Heart left ventricle (tissue), 16 donors: Measurements from ENCODE around the gene EMP2. TPM values are rescaled to one million over a fixed set of nuclear protein-coding genes. Genes with fewer than 3 reads are reported as not detected.

Experiments used
- ATAC-seq, 4 donors: fragments of 200-7000 bp; cut with Tn5 transposase; one replicate each; pipeline ENCODE4 v1.9.1; 2020 to 2022; ENCODE audit warnings: moderate library complexity in 4 of 4, mild to moderate bottlenecking in 3 of 4, moderate number of reproducible peaks in 1 of 4
- DNase-seq, 5 donors: peaks; one replicate each; pipeline ENCODE4 v3.0.0-alpha.2; 2020
- H3K27ac ChIP-seq, 12 donors: fragments of 200-600 bp; sonication (generic) in 4 of 12; one replicate each; pipeline versions ENCODE4 v1.5.0 to v1.8.0; 2016 to 2022; ENCODE audit warnings: mild to moderate bottlenecking in 2 of 12
- H3K27me3 ChIP-seq, 9 donors: fragments of 200-600 bp; sonication (generic) in 2 of 9; one replicate each; pipeline versions ENCODE4 v1.5.1 to v1.8.0; 2016 to 2022; ENCODE audit warnings: mild to moderate bottlenecking in 3 of 9
- H3K36me3 ChIP-seq, 9 donors: fragments of 200-600 bp; sonication (generic) in 2 of 9; one replicate each; pipeline versions ENCODE4 v1.5.0 to v1.8.0; 2018 to 2022; ENCODE audit warnings: mild to moderate bottlenecking in 2 of 9
- H3K4me1 ChIP-seq, 12 donors: fragments of 200-600 bp; sonication (generic) in 4 of 12; one replicate each; pipeline versions ENCODE4 v1.5.0 to v1.8.0; 2016 to 2022; ENCODE audit warnings: mild to moderate bottlenecking in 3 of 12
- H3K4me3 ChIP-seq, 12 donors: fragments of 200-600 bp; sonication (generic) in 4 of 12; one replicate each; pipeline versions ENCODE4 v1.5.0 to v1.8.0; 2017 to 2022; ENCODE audit warnings: mild to moderate bottlenecking in 9 of 12, moderate library complexity in 4 of 12
- H3K9me3 ChIP-seq, 12 donors: fragments of 200-600 bp; sonication (generic) in 4 of 12; one replicate each; pipeline versions ENCODE4 v1.5.0 to v1.8.0; 2016 to 2022; ENCODE audit warnings: mild to moderate bottlenecking in 1 of 12
- CTCF ChIP-seq, 12 donors: fragments of 200-600 bp; sonication (generic) in 4 of 12; IDR thresholded peaks; one replicate each; pipeline versions ENCODE4 v1.5.0 to v1.8.0; 2018 to 2022; ENCODE audit warnings: antibody characterized with exemption in 12 of 12, mild to moderate bottlenecking in 5 of 12
- POLR2A ChIP-seq, 2 donors: fragments of 450-650 bp; IDR thresholded peaks; one replicate each; pipeline ENCODE4 v1.6.1; 2017; ENCODE audit warnings: antibody characterized with exemption in 2 of 2, mild to moderate bottlenecking in 2 of 2, moderate library complexity in 2 of 2
- WGBS, 4 donors: extraction: QIAGEN DNeasy Blood & Tissue Kit in 2 of 4; methylation state at CpG; one replicate each; pipeline versions ENCODE4 v1.1.5 to v1.1.7; 2013 to 2018; 5-methylcytosine and 5-hydroxymethylcytosine counted together
- intact Hi-C, 10 donors: fragments of 100-400 bp; cut with DNase I; formaldehyde crosslinking; loops; one replicate each; pipeline versions ENCODE4 v1.11.1 to v1.14.2; 2022
- polyA plus RNA-seq, 2 donors: library from polyadenylated mRNA; stranded (reverse); fragments of 200-250 nt; gene quantifications; one replicate each; pipeline ENCODE4 v1.2.3, GENCODE V29; 2013
- total RNA-seq, 9 donors: library from RNA; depleted of rRNA in 2 of 9; stranded (reverse); fragments of >200 nt in 2 of 9; fragmentation: NEBNext Ultra II Directional in 3 of 9; extraction: Animal tissue kit (Norgen Biotek cat#: 25700) in 3 of 9; gene quantifications; one replicate each; pipeline versions ENCODE4 v1.1.0 to v1.2.4, GENCODE V29; 2016 to 2023
- donor health status: ischemic (EF 13 %, LVEDD 7.1; RV severe dilation, severe dysfunction).
- donor health status: healthy with polysubstance abuse.
- donor health status: DM: no; HTN: yes; CAD: no.
- donor health status: DM: no; HTN: no; CAD: no.
- donor health status: ischemic (EF 25% LVEDD 6.9; RV normal size, moderate dysfunction).
- donor health status: ischemic (EF 25% LVEDD 5.7; RV mildly dilated, moderate dysfunction).
- donor health status: healthy.
- donor health status: DM: yes; HTN: yes; CAD: no.
- donor health status: ischemic (EF 35%, LVEDD 5.7; RV mildly dilated, moderate dysfunction).
- donor health status: nonischemic (EF 11% LVEDD 7.7; RV severe dilation, severe dysfunction).
- donor health status: DM: yes; HTN: yes; CAD: no.
- donor health status: PGD.
- donor health status: ischemic (EF 29% LVEDD 5.4; RV normal size, mild dysfunction).
- donor health status: nonischemic (EF 23%, LVEDD 6.1; RV moderate dilation, normal function).

Gene EMP2
- total and polyA plus RNA-seq, 11 donors = 34.5 to 103 (median 61.3) TPM

GRCh38 chr16:10518479-10519041 is 61.8 kb downstream of the EMP2 start:
- peaks cover 0 to 22% (median 1%) of the 10 kb centered on the region in 9 donors for H3K36me3 ChIP-seq
- 83 to 89% (median 85%) methylated on average over 7 of the region's 7 CpGs for WGBS, 4 donors
- no peaks in the 10 kb centered on the region for H3K27me3 ChIP-seq
- peaks cover 0 to 3% (median 0%) of the 10 kb centered on the region in 12 donors for H3K9me3 ChIP-seq
- DNase-seq = no peak
- TF ChIP-seq CTCF (IDR thresholded peaks at IDR 0.05) (no peak), POLR2A (IDR thresholded peaks at IDR 0.05) (no peak)
- H3K4me1 ChIP-seq = peaks cover 3 to 15% (median 11%) of the 10 kb centered on the region in 12 donors
- intact Hi-C loops = loop anchor here in 4 of 10 donors (5.0 to 10.0 kb wide), 2 partner anchors 396 to 399 kb away; no protein-coding TSS in a partner anchor
- H3K27ac ChIP-seq = no peak overlapping the region
- no peak overlapping the region for H3K4me3 ChIP-seq
- no peak for ATAC-seq

- Histone ChIP-seq H3K36me3 (peaks cover 0 to 15% (median 0%) of the 10 kb centered on the region in 9 donors), H3K27ac (no peak overlapping the region), H3K9me3 (peaks cover 0 to 3% (median 0%) of the 10 kb centered on the region in 12 donors), H3K27me3 (no peaks in the 10 kb centered on the region), H3K4me3 (no peak overlapping the region), H3K4me1 (peaks cover 3 to 15% (median 11%) of the 10 kb centered on the region in 12 donors)
- intact Hi-C loops = loop anchor here in 5 of 10 donors (2.0 to 10.0 kb wide), 3 partner anchors 219 to 399 kb away; no protein-coding TSS in a partner anchor
- WGBS, 4 donors = 66 to 82% (median 80%) methylated on average over 5 of the region's 5 CpGs
- no peak for TF ChIP-seq CTCF (IDR thresholded peaks at IDR 0.05)
- no peak for TF ChIP-seq POLR2A (IDR thresholded peaks at IDR 0.05)
- DNase-seq = no peak
- no peak for ATAC-seq
These were observed 62.5 kb downstream of the EMP2 start for GRCh38 chr16:10517868-10518267.

- H3K9me3 ChIP-seq = peaks cover 0 to 3% (median 0%) of the 10 kb centered on the region in 12 donors
- H3K27me3 ChIP-seq = no peaks in the 10 kb centered on the region
- H3K4me1 ChIP-seq = peaks cover 3 to 15% (median 11%) of the 10 kb centered on the region in 12 donors
- peak overlapping the region in 5 of 12 donors; percentile 8 to 71 (median 23) for H3K27ac ChIP-seq
- no peak for TF ChIP-seq POLR2A (IDR thresholded peaks at IDR 0.05)
- peak; percentile 41 to 78 (median 62) for TF ChIP-seq CTCF (IDR thresholded peaks at IDR 0.05)
- ATAC-seq (peak; percentile 17 to 53 (median 30)), DNase-seq (peak in 2 of 5 donors; percentile 31 to 45)
- H3K4me3 ChIP-seq = no peak overlapping the region
- peaks cover 0 to 4% (median 0%) of the 10 kb centered on the region in 9 donors for H3K36me3 ChIP-seq
- WGBS, 4 donors = 32 to 36% (median 33%) methylated on average over 6 of the region's 6 CpGs
- intact Hi-C loops = loop anchor here in 9 of 10 donors (1.0 to 10.0 kb wide), 10 partner anchors 222 to 408 kb away; no protein-coding TSS in a partner anchor
These were observed 65.9 kb downstream of the EMP2 start for GRCh38 chr16:10514369-10515055.

- ATAC-seq (no peak), DNase-seq (no peak)
- Histone ChIP-seq H3K36me3 (peaks cover 0 to 12% (median 0%) of the 10 kb centered on the region in 9 donors), H3K27ac (no peak overlapping the region), H3K27me3 (no peaks in the 10 kb centered on the region), H3K9me3 (peaks cover 0 to 3% (median 0%) of the 10 kb centered on the region in 12 donors), H3K4me3 (no peak overlapping the region), H3K4me1 (peaks cover 3 to 15% (median 11%) of the 10 kb centered on the region in 12 donors)
- no peak for TF ChIP-seq CTCF (IDR thresholded peaks at IDR 0.05)
- TF ChIP-seq POLR2A (IDR thresholded peaks at IDR 0.05) = no peak
- WGBS, 4 donors = 94 to 100% (median 98%) methylated on average over 1 of the region's 1 CpG
- intact Hi-C loops = loop anchor here in 6 of 10 donors (5.0 to 10.0 kb wide), 4 partner anchors 255 to 410 kb away; no protein-coding TSS in a partner anchor
These were observed 68.6 kb downstream of the EMP2 start for GRCh38 chr16:10511829-10512228.
